ENCODE results near the gene BRI3BP. TPM values are rescaled to one million over a fixed set of nuclear protein-coding genes. Genes with fewer than 3 reads are reported as not detected.

The BRI3BP gene
- total RNA-seq, 6 experiments from 2014 or later = 4.7 to 11.4 (median 6.7) TPM

DNA sequence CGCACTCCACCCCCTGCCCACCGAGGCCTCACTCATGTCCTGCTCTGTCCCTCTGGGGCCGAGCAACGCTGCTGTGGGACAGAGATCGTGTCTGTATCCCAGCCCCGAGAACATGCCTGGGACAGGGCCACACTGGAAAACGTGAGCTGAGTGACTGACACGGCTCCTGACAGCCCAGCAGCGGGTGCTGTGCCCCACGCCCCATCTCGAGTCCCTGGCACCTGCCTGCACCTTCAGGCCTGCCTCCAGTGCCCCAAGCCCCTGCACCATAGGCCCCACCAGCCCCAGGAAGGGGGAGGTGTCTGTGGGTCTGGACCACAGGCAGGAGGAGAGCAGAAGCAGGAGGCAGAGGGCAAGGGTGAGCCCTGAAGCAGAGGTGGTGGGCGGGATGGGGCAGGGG lies 44.4 kb upstream of the BRI3BP start:
- H3K4me3 ChIP-seq = no peak overlapping the region
- H3K27ac ChIP-seq = no peak overlapping the region
- no peak for TF ChIP-seq POLR2A (IDR thresholded peaks at IDR 0.05)
- TF ChIP-seq, protein P1, sequence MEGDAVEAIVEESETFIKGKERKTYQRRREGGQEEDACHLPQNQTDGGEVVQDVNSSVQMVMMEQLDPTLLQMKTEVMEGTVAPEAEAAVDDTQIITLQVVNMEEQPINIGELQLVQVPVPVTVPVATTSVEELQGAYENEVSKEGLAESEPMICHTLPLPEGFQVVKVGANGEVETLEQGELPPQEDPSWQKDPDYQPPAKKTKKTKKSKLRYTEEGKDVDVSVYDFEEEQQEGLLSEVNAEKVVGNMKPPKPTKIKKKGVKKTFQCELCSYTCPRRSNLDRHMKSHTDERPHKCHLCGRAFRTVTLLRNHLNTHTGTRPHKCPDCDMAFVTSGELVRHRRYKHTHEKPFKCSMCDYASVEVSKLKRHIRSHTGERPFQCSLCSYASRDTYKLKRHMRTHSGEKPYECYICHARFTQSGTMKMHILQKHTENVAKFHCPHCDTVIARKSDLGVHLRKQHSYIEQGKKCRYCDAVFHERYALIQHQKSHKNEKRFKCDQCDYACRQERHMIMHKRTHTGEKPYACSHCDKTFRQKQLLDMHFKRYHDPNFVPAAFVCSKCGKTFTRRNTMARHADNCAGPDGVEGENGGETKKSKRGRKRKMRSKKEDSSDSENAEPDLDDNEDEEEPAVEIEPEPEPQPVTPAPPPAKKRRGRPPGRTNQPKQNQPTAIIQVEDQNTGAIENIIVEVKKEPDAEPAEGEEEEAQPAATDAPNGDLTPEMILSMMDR (IDR thresholded peaks at IDR 0.05) = no peak
- no peaks in the 10 kb centered on the region for H3K27me3 ChIP-seq
- ATAC-seq (no peak), DNase-seq (no peak)
- peaks cover 0 to 19% (median 3%) of the 10 kb centered on the region in 4 donors for H3K36me3 ChIP-seq
- peaks cover 0 to 12% (median 0%) of the 10 kb centered on the region in 4 donors for H3K4me1 ChIP-seq
- no CpG with 5 or more reads among the region's 12 CpGs for WGBS (ENCODE audit: insufficient coverage, low coverage, low lambda C conversion rate, missing lambda C conversion rate)
- H3K9me3 ChIP-seq = no peaks in the 10 kb centered on the region
- intact Hi-C loops (cut with DNase I) = no loop called here

DNA sequence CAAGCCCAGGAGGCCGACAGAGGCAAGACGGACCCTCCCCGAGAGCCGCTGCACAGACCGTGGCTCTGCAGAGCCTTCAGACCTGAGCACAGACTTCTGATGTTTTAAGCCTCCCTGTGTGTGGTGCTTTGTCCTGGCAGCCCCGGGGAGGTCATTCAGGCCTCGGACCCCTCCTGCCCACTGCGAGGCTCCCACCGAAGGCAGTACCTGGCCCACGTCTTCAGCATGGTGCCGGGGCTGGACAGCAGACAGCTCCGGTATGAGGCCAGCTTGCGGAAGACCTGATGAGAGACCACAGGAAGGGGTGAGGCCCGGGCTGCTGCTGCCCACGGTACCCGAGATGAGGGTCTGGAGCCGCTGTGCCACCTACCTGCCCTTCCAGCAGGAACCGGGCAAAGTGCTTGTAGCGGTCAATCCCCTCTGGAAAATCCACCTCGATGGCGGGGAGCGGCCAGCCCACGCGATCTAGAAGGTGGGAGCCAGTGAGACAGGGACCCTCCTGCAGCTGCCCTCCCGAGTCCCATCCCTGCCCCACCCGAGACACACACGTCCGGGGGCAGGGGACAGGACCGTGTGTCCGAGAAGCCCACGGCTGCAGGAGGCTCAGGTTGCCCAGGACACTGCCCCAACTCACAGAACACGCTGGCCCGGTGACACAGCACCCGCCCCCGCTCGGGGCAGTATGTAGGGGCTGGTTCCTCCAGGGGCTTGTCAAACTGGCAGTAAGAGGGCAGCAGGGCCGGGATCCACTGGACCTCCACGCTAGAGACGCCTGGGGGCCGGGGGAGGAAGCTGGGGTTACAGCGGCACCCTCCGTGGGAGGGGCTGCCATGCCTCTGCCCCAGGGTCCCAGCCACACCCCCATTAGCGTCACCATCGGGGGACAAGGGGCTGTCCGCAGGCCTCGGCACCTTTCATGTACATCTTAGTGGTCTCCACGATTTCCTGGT lies 43.4 kb upstream of the BRI3BP start:
- ATAC-seq (no peak), DNase-seq (no peak)
- H3K27me3 ChIP-seq = no peaks in the 10 kb centered on the region
- intact Hi-C loops (cut with DNase I) = no loop called here
- peaks cover 0 to 19% (median 3%) of the 10 kb centered on the region in 4 donors for H3K36me3 ChIP-seq
- no peaks in the 10 kb centered on the region for H3K9me3 ChIP-seq
- WGBS (ENCODE audit: insufficient coverage, low coverage, low lambda C conversion rate, missing lambda C conversion rate) = 90% methylated on average over 2 of the region's 47 CpGs
- peaks cover 0 to 12% (median 0%) of the 10 kb centered on the region in 4 donors for H3K4me1 ChIP-seq
- TF ChIP-seq POLR2A (IDR thresholded peaks at IDR 0.05) = no peak
- TF ChIP-seq, protein P1 (IDR thresholded peaks at IDR 0.05) = no peak
- no peak overlapping the region for H3K4me3 ChIP-seq
- H3K27ac ChIP-seq = no peak overlapping the region

DNA sequence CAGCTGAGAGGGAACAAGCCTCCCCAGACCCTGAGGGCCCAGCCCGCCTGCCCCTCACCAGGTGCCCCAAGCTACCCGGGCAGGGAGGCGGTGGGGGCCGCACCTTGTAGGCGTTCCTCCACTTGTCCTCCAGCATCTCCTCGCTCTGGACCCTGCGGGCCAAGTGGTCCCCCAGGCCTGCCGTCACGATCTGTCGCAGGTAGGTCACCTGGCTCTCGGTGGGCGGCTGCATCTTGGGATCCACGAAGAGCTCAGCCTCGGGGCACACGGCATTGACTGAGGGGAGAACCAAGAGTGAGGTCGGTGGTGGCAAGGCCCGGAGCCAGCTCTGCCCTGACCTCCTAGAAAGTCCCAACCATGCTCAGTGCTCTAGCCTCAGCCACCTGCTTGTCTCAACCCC lies 41.1 kb upstream of the BRI3BP start:
- ATAC-seq = no peak

GRCh38 chr12:124952801-124953200 lies 40.6 kb upstream of the BRI3BP start:
- H3K27me3 ChIP-seq = no peaks in the 10 kb centered on the region
- ATAC-seq = no peak
- WGBS (ENCODE audit: insufficient coverage, low coverage, low lambda C conversion rate, missing lambda C conversion rate) = 33% methylated on average over 3 of the region's 8 CpGs
- intact Hi-C loops (cut with DNase I) = no loop called here
- H3K9me3 ChIP-seq = no peaks in the 10 kb centered on the region
- no peaks in the 10 kb centered on the region for H3K4me1 ChIP-seq
- no peak for TF ChIP-seq POLR2A (IDR thresholded peaks at IDR 0.05)
- TF ChIP-seq, protein P1 (IDR thresholded peaks at IDR 0.05) = no peak
- no peak overlapping the region for H3K4me3 ChIP-seq
- H3K36me3 ChIP-seq = peaks cover 0 to 26% (median 3%) of the 10 kb centered on the region in 4 donors
- DNase-seq = no peak
- H3K27ac ChIP-seq = no peak overlapping the region

More for the DNA sequence above, 41.1 kb upstream of the BRI3BP start:
- Histone ChIP-seq H3K9me3 (no peaks in the 10 kb centered on the region), H3K4me3 (no peak overlapping the region), H3K4me1 (no peaks in the 10 kb centered on the region), H3K27me3 (no peaks in the 10 kb centered on the region), H3K27ac (no peak overlapping the region), H3K36me3 (peaks cover 0 to 26% (median 3%) of the 10 kb centered on the region in 4 donors)
- intact Hi-C loops (cut with DNase I) = no loop called here
- no peak for TF ChIP-seq POLR2A (IDR thresholded peaks at IDR 0.05)
- TF ChIP-seq, protein P1 (IDR thresholded peaks at IDR 0.05) = no peak
- no peak for DNase-seq
- no CpG with 5 or more reads among the region's 17 CpGs for WGBS (ENCODE audit: insufficient coverage, low coverage, low lambda C conversion rate, missing lambda C conversion rate)

Measured in right lobe of liver (tissue), 6 donors.